SK-N-SH (cell line): ENCODE measurements around the gene TNFRSF18. TPM values are rescaled to one million over a fixed set of nuclear protein-coding genes. Genes with fewer than 3 reads are reported as not detected.

Source experiments
- CTCF ChIA-PET: fragments of 300-600, 350-600 bp; formaldehyde crosslinking; extraction: SDS; loops from one replicate; lab custom pipeline; 2021; lab: Yijun Ruan, JAX
- POLR2A ChIA-PET: fragments of 350-600 bp; sonication (Branson Sonifier 250); formaldehyde crosslinking; extraction: SDS; loops from one replicate; lab custom pipeline; 2020; ENCODE audit warnings: antibody characterized with exemption, inconsistent platforms; lab: Yijun Ruan, JAX
- DNase-seq: peaks from one replicate; pipeline ENCODE4 v3.0.0; 2012
- H2AFZ ChIP-seq: fragments of 200-600 bp; sonication (generic); 2 replicates; pipeline ENCODE4 v1.8.1; 2016; ENCODE audit warnings: antibody characterized with exemption, mild to moderate bottlenecking, low read depth
- H3F3A ChIP-seq: fragments of 200-600 bp; sonication (generic); replicated peaks from 2 replicates; pipeline ENCODE3; 2016; ENCODE audit warnings: antibody characterized with exemption, mild to moderate bottlenecking; ENCODE audit not compliant: insufficient read depth
- H3K27ac ChIP-seq, 2 experiments: fragments of 200-500 bp in 1 of 2; fragments of 200-600 bp in 1 of 2; sonication (Bioruptor generic) in 1 of 2; sonication (generic), shearing (Covaris generic) in 1 of 2; 2 replicates each; pipeline versions ENCODE4 v1.5.1 to v1.6.1; 2014 to 2016; ENCODE audit warnings: low read depth in 2 of 2, inconsistent platforms in 1 of 2, low read length in 1 of 2, mild to moderate bottlenecking in 1 of 2, mixed read lengths in 1 of 2
- H3K27me3 ChIP-seq: fragments of 200-600 bp; sonication (generic), shearing (Covaris generic); 2 replicates; pipeline ENCODE4 v1.6.1; 2016; ENCODE audit warnings: mixed run types; ENCODE audit not compliant: insufficient read depth
- H3K36me3 ChIP-seq, 2 experiments: fragments of 200-500 bp in 1 of 2; fragments of 200-600 bp in 1 of 2; sonication (Bioruptor generic) in 1 of 2; sonication (generic) in 1 of 2; replicated peaks in 1 of 2; 2 replicates each; pipeline versions ENCODE3 to v1.5.1; 2014 to 2016; ENCODE audit warnings: low read length in 1 of 2, mild to moderate bottlenecking in 1 of 2; ENCODE audit not compliant: insufficient read depth in 2 of 2, control insufficient read depth in 1 of 2
- H3K4me1 ChIP-seq, 2 experiments: fragments of 200-500 bp in 1 of 2; fragments of 200-600 bp in 1 of 2; sonication (Bioruptor generic) in 1 of 2; sonication (generic), shearing (Covaris generic) in 1 of 2; 2 replicates each; pipeline versions ENCODE4 v1.5.1 to v1.6.1; 2014 to 2016; ENCODE audit warnings: low read depth in 1 of 2, low read length in 1 of 2, mixed run types in 1 of 2; ENCODE audit not compliant: insufficient read depth in 2 of 2, control insufficient read depth in 1 of 2
- H3K4me2 ChIP-seq: fragments of 200-600 bp; sonication (generic), shearing (Covaris generic); 2 replicates; pipeline ENCODE4 v1.6.1; 2017; ENCODE audit warnings: mixed run types
- H3K4me3 ChIP-seq, 2 experiments: fragments of 200-500 bp in 1 of 2; fragments of 200-600 bp in 1 of 2; sonication (Bioruptor generic) in 1 of 2; sonication (generic), shearing (Covaris generic) in 1 of 2; 2 replicates each; pipeline versions ENCODE4 v1.5.1 to v1.8.1; 2014 to 2016; ENCODE audit warnings: low read depth in 2 of 2, inconsistent platforms in 1 of 2, low read length in 1 of 2, mild to moderate bottlenecking in 1 of 2, mixed read lengths in 1 of 2, moderate library complexity in 1 of 2
- H3K79me2 ChIP-seq: fragments of 200-600 bp; sonication (generic); 2 replicates; pipeline ENCODE4 v1.8.1; 2017; ENCODE audit warnings: mild to moderate bottlenecking; ENCODE audit not compliant: insufficient read depth
- H3K9ac ChIP-seq: fragments of 200-600 bp; sonication (generic); 2 replicates; pipeline ENCODE4 v1.6.1; 2017; ENCODE audit warnings: mixed run types
- H3K9me2 ChIP-seq: fragments of 200-600 bp; sonication (generic); 2 replicates; pipeline ENCODE4 v1.6.1; 2017; ENCODE audit warnings: mixed run types
- H3K9me3 ChIP-seq: fragments of 200-600 bp; sonication (generic); 2 replicates; pipeline ENCODE4 v1.6.1; 2017; ENCODE audit warnings: mixed run types, mild to moderate bottlenecking, moderate library complexity
- H4K20me1 ChIP-seq: fragments of 200-600 bp; sonication (generic); 2 replicates; pipeline ENCODE4 v1.6.1; 2017; ENCODE audit warnings: mild to moderate bottlenecking, mixed run types; ENCODE audit not compliant: insufficient read depth
- CHD2 ChIP-seq: fragments of 150-350 bp; IDR thresholded peaks from 2 replicates; pipeline ENCODE4 v1.6.1; 2018; ENCODE audit warnings: low read length; ENCODE audit not compliant: partially characterized antibody
- CTCF ChIP-seq: fragments of 200-600 bp; sonication (generic); IDR thresholded peaks from 2 replicates; pipeline ENCODE4 v1.6.1; 2017; ENCODE audit warnings: antibody characterized with exemption, mild to moderate bottlenecking, moderate library complexity
- EP300 ChIP-seq, 2 experiments: IDR thresholded peaks; 2 replicates each; pipeline versions ENCODE4 v1.4.0 to v1.6.1; 2012; ENCODE audit warnings: borderline replicate concordance in 1 of 2, low read depth in 1 of 2, low read length in 1 of 2
- FOSL2 ChIP-seq: IDR thresholded peaks from 2 replicates; pipeline ENCODE4 v1.4.0; 2012; ENCODE audit warnings: low read depth, mild to moderate bottlenecking, moderate library complexity, borderline replicate concordance
- FOXM1 ChIP-seq: IDR thresholded peaks from 2 replicates; pipeline ENCODE4 v1.4.0; 2012; ENCODE audit warnings: low read depth, mild to moderate bottlenecking
- IRF3 ChIP-seq: fragments of 150-350 bp; IDR thresholded peaks from 2 replicates; pipeline ENCODE4 v1.6.1; 2016; ENCODE audit warnings: mild to moderate bottlenecking, low read depth, low read length
- NFIC ChIP-seq: IDR thresholded peaks from 2 replicates; pipeline ENCODE4 v1.4.0; 2012; ENCODE audit warnings: borderline replicate concordance
- NRF1 ChIP-seq: IDR thresholded peaks from 2 replicates; pipeline ENCODE4 v1.6.1; 2012; ENCODE audit warnings: low read depth, mild to moderate bottlenecking, low read length
- PBX3 ChIP-seq: IDR thresholded peaks from 2 replicates; pipeline ENCODE4; 2012
- RAD21 ChIP-seq: IDR thresholded peaks from 2 replicates; pipeline ENCODE4 v1.6.1; 2012; ENCODE audit warnings: mild to moderate bottlenecking, low read length
- RCOR1 ChIP-seq: fragments of 150-350 bp; IDR thresholded peaks from 2 replicates; pipeline ENCODE4 v1.6.1; 2017; ENCODE audit warnings: antibody characterized with exemption, low read length
- RFX5 ChIP-seq: IDR thresholded peaks from 2 replicates; pipeline ENCODE4 v1.6.1; 2012; ENCODE audit warnings: mild to moderate bottlenecking, improper control_type of control experiment, low read length
- SMC3 ChIP-seq: IDR thresholded peaks from 2 replicates; pipeline ENCODE4 v1.6.1; 2012; ENCODE audit warnings: low read depth, low read length, improper control_type of control experiment
- TAF1 ChIP-seq: IDR thresholded peaks from 2 replicates; pipeline ENCODE4 v1.6.1; 2012; ENCODE audit warnings: low read depth, mild to moderate bottlenecking, low read length, moderate library complexity, borderline replicate concordance
- TCF12 ChIP-seq: IDR thresholded peaks from 2 replicates; pipeline ENCODE4 v1.4.0; 2012
- USF1 ChIP-seq: IDR thresholded peaks from 2 replicates; pipeline ENCODE4 v1.4.0; 2012; ENCODE audit warnings: low read depth, borderline replicate concordance
- USF2 ChIP-seq: fragments of 150-350 bp; IDR thresholded peaks from 2 replicates; pipeline ENCODE4 v1.6.1; 2017; ENCODE audit warnings: antibody characterized with exemption, low read length, low read depth, borderline replicate concordance
- WGBS: methylation state at CpG from one replicate; pipeline ENCODE4 v1.1.6; 2017; ENCODE audit warnings: low lambda C conversion rate; 5-methylcytosine and 5-hydroxymethylcytosine counted together
- polyA plus RNA-seq, 3 experiments: library from polyadenylated mRNA; depleted of rRNA; stranded (reverse); fragments of >200 nt; gene quantifications; 2 replicates each; pipeline ENCODE4 v1.2.3, GENCODE V29; 2012

TNFRSF18 gene
- polyA plus RNA-seq, 1 of the 3 experiments (the other 2 are of a cell fraction) = 0.05 TPM

DNA sequence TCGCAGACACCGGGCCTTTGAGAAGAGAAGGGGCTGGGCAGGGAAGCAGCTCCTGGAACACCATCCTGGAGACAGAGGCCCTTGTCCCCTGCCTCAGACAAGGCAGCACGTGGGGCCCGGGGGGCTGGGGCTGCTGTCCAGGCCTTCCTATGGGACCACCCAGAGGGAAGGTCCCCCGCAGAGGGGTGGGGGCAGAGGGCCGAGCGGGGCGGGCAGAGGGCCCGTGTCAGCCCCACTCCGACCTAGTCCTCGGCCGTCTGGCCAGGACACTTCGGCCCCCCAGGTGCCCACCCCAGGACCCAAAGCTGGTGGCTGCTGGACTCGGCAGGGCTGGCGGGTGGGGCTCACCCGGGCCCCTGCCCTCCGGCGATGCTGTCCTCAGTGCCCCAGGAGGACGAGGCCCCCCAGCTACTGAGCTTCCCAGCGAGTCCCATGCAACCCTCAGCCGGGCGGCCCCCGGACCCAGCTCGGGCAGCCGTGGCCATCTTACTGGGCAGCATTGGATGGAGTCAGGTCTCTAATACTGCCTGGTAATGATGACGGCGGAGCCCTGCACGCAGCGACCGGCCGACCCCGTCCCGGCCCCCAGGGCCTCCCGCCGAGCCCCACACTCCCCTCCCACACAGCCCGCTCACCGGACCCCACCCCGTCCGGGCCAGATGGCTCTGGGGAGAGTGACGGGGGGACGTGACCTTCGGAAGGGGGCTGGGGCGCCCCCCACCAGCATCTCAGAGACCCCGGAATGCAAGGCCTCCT, 39.6 kb downstream of the TNFRSF18 start (continued):
- TF ChIP-seq USF2 = no peak
- no peak for TF ChIP-seq FOSL2
- no peak for TF ChIP-seq RCOR1
- TF ChIP-seq CHD2 = no peak
- TF ChIP-seq, all 33 proteins: peak for 0

DNA sequence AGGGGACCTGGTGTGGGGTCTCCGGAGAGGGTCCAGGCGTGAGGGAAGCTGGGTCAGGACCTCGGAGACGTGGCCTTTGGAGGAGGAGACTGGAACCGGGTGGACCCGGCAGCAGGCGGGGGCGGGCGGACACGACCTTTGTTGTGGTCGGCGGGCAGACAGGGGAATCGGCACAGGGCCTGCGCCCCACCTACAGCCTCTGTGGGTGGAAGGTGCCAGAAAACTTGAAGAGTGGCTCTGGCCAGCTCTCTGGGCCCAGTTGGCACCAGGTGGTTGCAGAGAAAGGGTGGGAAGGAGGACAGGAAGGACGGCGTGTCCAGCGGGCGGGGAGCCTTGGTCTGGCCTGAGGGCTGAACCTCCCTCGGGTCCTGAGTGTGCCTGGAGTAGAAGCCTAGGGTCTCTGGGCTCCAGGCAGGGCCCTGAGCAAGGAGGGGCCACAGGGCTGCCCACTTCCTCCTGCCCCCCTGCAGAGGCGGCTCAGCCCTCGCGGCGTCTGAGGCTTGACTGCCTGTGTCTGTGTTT, 40.4 kb downstream of the TNFRSF18 start:
- Histone ChIP-seq H3K9ac (no peak overlapping the region), H3K4me3 (no peak overlapping the region), H3K4me1 (no peaks in the 10 kb centered on the region), H4K20me1 (no peaks in the 10 kb centered on the region), H3K9me2 (no peaks in the 10 kb centered on the region), H3K79me2 (no peaks in the 10 kb centered on the region), H2AFZ (no peak overlapping the region), H3K36me3 (no peaks in the 10 kb centered on the region), H3K27ac (no peak overlapping the region), H3F3A (no peaks in the 10 kb centered on the region), H3K4me2 (no peak overlapping the region), H3K27me3 (no peaks in the 10 kb centered on the region), H3K9me3 (no peaks in the 10 kb centered on the region)
- DNase-seq = no peak
- 76% methylated on average over 10 of the region's 23 CpGs for WGBS
- POLR2A ChIA-PET = no interaction called here
- no peak for TF ChIP-seq NRF1
- TF ChIP-seq USF1 = no peak
- TF ChIP-seq RCOR1 = no peak
- no peak for TF ChIP-seq RAD21
- TF ChIP-seq EP300 (IDR thresholded peaks at IDR 0.05; ENCODE audit: borderline replicate concordance in 1 of 2, low read depth in 1 of 2, low read length in 1 of 2) = no peak
- TF ChIP-seq IRF3 = no peak
- TF ChIP-seq CTCF = no peak
- no peak for TF ChIP-seq RFX5
- no peak for TF ChIP-seq CHD2
- no peak for TF ChIP-seq FOXM1
- no peak for TF ChIP-seq NFIC
- TF ChIP-seq TCF12 = no peak
- TF ChIP-seq TAF1 = no peak
- no peak for TF ChIP-seq PBX3
- no peak for TF ChIP-seq SMC3
- CTCF ChIA-PET = no interaction called here
